ENCODE results near the gene EIPR1. TPM values are rescaled to one million over a fixed set of nuclear protein-coding genes. Genes with fewer than 3 reads are reported as not detected.

Gene EIPR1
- polyA plus RNA-seq, 2 of the 4 experiments (the other 2 are of a cell fraction) = 55.0 to 65.0 TPM

DNA sequence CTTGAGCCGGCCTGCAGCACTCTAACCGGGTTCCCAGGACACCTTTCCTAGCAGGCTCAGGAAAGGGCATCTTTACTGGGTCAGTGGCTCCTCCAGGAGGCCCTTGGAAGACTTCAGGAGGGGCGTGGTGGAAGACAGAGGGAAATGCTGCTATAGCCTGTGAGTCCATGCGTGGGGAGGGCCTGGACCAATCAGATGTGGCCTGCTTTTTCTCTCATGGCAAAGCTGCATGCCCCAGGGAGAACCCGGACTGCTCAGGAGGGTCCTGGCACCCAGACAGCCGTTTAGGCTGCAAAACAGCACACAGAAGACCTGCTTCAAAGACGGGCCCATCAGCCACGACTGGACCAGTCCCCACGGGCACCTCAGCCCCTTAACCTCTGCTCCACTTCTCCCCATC, 84.4 kb downstream of the EIPR1 start (continued):
- TF ChIP-seq ZC3H11A (IDR thresholded peaks at IDR 0.05) = no peak

DNA sequence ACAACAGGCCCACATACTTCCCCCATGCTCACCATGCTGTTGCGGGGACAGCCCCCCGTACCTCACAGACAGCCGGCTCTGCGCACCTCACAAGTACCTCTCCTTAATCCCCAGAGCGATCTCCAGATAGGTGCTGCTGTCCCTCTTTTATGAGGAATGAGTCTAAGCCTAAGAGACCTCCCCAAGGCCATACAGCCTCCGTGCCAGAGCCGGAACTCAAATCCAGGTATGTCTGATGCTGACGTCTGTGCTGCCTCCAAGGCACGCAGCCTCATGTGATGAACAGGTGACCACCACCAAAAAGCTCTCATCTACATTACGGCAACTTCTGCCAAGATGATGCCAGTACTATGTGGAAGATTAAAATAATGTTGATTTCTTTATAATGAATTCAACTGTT, 85.2 kb downstream of the EIPR1 start:
- no peak overlapping the region for H3K4me3 ChIP-seq
- TF ChIP-seq SMC3 (IDR thresholded peaks at IDR 0.05) (no peak), ZFP36 (IDR thresholded peaks at IDR 0.05; ENCODE audit: borderline replicate concordance, partially characterized antibody) (no peak), FOSB (CRISPR knock-in tag; IDR thresholded peaks at IDR 0.05) (no peak), EHMT2 (IDR thresholded peaks at IDR 0.05; ENCODE audit: low read depth) (no peak), FOXS1 (CRISPR knock-in tag; IDR thresholded peaks at IDR 0.05) (no peak), CHD4 (IDR thresholded peaks at IDR 0.05; ENCODE audit: borderline replicate concordance) (no peak), NR3C1 (IDR thresholded peaks at IDR 0.05) (no peak), POLR2A (IDR thresholded peaks at IDR 0.05; ENCODE audit: low read length) (no peak), POLR2AphosphoS2 (conservative IDR thresholded peaks at IDR 0.05; ENCODE audit: low read length) (no peak), HOXB13 (CRISPR knock-in tag; IDR thresholded peaks at IDR 0.05; ENCODE audit: low read depth) (no peak), HEYL (CRISPR knock-in tag; IDR thresholded peaks at IDR 0.05) (no peak)
- TF ChIP-seq, protein P1, sequence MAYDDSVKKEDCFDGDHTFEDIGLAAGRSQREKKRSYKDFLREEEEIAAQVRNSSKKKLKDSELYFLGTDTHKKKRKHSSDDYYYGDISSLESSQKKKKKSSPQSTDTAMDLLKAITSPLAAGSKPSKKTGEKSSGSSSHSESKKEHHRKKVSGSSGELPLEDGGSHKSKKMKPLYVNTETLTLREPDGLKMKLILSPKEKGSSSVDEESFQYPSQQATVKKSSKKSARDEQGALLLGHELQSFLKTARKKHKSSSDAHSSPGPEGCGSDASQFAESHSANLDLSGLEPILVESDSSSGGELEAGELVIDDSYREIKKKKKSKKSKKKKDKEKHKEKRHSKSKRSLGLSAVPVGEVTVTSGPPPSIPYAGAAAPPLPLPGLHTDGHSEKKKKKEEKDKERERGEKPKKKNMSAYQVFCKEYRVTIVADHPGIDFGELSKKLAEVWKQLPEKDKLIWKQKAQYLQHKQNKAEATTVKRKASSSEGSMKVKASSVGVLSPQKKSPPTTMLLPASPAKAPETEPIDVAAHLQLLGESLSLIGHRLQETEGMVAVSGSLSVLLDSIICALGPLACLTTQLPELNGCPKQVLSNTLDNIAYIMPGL (CRISPR knock-in tag; IDR thresholded peaks at IDR 0.05; ENCODE audit: borderline replicate concordance) = no peak
- TF ChIP-seq, protein P2, sequence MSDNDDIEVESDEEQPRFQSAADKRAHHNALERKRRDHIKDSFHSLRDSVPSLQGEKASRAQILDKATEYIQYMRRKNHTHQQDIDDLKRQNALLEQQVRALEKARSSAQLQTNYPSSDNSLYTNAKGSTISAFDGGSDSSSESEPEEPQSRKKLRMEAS (IDR thresholded peaks at IDR 0.05) = no peak
- TF ChIP-seq, protein P3, sequence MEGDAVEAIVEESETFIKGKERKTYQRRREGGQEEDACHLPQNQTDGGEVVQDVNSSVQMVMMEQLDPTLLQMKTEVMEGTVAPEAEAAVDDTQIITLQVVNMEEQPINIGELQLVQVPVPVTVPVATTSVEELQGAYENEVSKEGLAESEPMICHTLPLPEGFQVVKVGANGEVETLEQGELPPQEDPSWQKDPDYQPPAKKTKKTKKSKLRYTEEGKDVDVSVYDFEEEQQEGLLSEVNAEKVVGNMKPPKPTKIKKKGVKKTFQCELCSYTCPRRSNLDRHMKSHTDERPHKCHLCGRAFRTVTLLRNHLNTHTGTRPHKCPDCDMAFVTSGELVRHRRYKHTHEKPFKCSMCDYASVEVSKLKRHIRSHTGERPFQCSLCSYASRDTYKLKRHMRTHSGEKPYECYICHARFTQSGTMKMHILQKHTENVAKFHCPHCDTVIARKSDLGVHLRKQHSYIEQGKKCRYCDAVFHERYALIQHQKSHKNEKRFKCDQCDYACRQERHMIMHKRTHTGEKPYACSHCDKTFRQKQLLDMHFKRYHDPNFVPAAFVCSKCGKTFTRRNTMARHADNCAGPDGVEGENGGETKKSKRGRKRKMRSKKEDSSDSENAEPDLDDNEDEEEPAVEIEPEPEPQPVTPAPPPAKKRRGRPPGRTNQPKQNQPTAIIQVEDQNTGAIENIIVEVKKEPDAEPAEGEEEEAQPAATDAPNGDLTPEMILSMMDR (IDR thresholded peaks at IDR 0.05) = no peak
- TF ChIP-seq, protein P4, sequence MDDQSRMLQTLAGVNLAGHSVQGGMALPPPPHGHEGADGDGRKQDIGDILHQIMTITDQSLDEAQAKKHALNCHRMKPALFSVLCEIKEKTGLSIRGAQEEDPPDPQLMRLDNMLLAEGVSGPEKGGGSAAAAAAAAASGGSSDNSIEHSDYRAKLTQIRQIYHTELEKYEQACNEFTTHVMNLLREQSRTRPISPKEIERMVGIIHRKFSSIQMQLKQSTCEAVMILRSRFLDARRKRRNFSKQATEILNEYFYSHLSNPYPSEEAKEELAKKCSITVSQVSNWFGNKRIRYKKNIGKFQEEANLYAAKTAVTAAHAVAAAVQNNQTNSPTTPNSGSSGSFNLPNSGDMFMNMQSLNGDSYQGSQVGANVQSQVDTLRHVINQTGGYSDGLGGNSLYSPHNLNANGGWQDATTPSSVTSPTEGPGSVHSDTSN (IDR thresholded peaks at IDR 0.05) = no peak
- TF ChIP-seq, protein P5, sequence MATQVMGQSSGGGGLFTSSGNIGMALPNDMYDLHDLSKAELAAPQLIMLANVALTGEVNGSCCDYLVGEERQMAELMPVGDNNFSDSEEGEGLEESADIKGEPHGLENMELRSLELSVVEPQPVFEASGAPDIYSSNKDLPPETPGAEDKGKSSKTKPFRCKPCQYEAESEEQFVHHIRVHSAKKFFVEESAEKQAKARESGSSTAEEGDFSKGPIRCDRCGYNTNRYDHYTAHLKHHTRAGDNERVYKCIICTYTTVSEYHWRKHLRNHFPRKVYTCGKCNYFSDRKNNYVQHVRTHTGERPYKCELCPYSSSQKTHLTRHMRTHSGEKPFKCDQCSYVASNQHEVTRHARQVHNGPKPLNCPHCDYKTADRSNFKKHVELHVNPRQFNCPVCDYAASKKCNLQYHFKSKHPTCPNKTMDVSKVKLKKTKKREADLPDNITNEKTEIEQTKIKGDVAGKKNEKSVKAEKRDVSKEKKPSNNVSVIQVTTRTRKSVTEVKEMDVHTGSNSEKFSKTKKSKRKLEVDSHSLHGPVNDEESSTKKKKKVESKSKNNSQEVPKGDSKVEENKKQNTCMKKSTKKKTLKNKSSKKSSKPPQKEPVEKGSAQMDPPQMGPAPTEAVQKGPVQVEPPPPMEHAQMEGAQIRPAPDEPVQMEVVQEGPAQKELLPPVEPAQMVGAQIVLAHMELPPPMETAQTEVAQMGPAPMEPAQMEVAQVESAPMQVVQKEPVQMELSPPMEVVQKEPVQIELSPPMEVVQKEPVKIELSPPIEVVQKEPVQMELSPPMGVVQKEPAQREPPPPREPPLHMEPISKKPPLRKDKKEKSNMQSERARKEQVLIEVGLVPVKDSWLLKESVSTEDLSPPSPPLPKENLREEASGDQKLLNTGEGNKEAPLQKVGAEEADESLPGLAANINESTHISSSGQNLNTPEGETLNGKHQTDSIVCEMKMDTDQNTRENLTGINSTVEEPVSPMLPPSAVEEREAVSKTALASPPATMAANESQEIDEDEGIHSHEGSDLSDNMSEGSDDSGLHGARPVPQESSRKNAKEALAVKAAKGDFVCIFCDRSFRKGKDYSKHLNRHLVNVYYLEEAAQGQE (IDR thresholded peaks at IDR 0.05) = no peak
- H3K4me2 ChIP-seq = no peak overlapping the region
- no peak for DNase-seq (ENCODE audit: low read depth in 1 of 2, low spot score in 1 of 2)
- FAIRE-seq = no peak
- ChIA-PET CTCF (interaction anchor here (1.5 kb wide), 1 partner anchor 11 kb away, joined by 3 read pairs; no protein-coding TSS in a partner anchor), POLR2A (no interaction called here)
- no peaks in the 10 kb centered on the region for H3K9me3 ChIP-seq
- H3K27ac ChIP-seq = no peak overlapping the region
- WGBS (ENCODE audit: missing lambda C conversion rate) = 96% methylated on average over 9 of the region's 10 CpGs
- ATAC-seq = no peak
- peaks cover 14% of the 10 kb centered on the region for H3K4me1 ChIP-seq

DNA sequence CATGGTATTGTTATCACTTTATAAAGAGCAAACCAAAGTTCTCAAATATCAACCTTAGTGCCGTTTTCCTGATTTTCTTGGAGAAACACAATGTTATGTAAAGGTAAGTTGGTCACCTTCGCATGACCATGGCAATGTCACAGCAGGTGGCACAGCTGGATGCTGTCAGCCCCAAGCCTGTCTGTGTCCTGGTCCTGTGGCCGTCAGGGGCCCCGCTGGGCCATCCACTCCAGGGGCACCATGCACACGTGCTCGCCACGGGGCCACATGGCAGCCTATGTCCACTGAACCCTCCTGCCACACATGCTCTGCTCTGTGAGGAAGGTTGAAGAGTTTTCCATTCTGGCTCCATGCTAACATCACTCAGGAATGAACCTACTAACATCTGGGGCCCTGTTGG, 85.9 kb downstream of the EIPR1 start:
- POLR2A ChIA-PET = no interaction called here
- H3K4me1 ChIP-seq = peaks cover 14% of the 10 kb centered on the region
- FAIRE-seq (no peak), DNase-seq (ENCODE audit: low read depth in 1 of 2, low spot score in 1 of 2) (no peak), ATAC-seq (no peak)
- TF ChIP-seq TFCP2L1 (CRISPR knock-in tag; IDR thresholded peaks at IDR 0.05) = no peak
- TF ChIP-seq ZFP36 (IDR thresholded peaks at IDR 0.05; ENCODE audit: borderline replicate concordance, partially characterized antibody) = no peak
- TF ChIP-seq SREBF2 (IDR thresholded peaks at IDR 0.05) = no peak
- TF ChIP-seq SMC3 (IDR thresholded peaks at IDR 0.05) = no peak
- TF ChIP-seq, protein P1 (CRISPR knock-in tag; IDR thresholded peaks at IDR 0.05; ENCODE audit: borderline replicate concordance) = no peak
- TF ChIP-seq FOXS1 (CRISPR knock-in tag; IDR thresholded peaks at IDR 0.05) = no peak
- TF ChIP-seq RAD21 (conservative IDR thresholded peaks at IDR 0.05 in 1 of 2, IDR thresholded peaks at IDR 0.05 in 1 of 2) = no peak
- no peak for TF ChIP-seq JUN (IDR thresholded peaks at IDR 0.05)
- no peak for TF ChIP-seq BHLHE40 (IDR thresholded peaks at IDR 0.05; ENCODE audit: low read depth, low read length)
- no peak for TF ChIP-seq HOXB5 (CRISPR knock-in tag; IDR thresholded peaks at IDR 0.05)
- TF ChIP-seq, protein P6, sequence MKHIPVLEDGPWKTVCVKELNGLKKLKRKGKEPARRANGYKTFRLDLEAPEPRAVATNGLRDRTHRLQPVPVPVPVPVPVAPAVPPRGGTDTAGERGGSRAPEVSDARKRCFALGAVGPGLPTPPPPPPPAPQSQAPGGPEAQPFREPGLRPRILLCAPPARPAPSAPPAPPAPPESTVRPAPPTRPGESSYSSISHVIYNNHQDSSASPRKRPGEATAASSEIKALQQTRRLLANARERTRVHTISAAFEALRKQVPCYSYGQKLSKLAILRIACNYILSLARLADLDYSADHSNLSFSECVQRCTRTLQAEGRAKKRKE (CRISPR knock-in tag; IDR thresholded peaks at IDR 0.05; ENCODE audit: low read depth) = no peak
- TF ChIP-seq JUNB (IDR thresholded peaks at IDR 0.05) = no peak
- no peak overlapping the region for H3K27ac ChIP-seq
- H3K4me3 ChIP-seq = no peak overlapping the region
- no peak overlapping the region for H3K4me2 ChIP-seq
- CTCF ChIA-PET = no interaction called here
- WGBS (ENCODE audit: missing lambda C conversion rate) = 96% methylated on average over 7 of the region's 7 CpGs
- no peaks in the 10 kb centered on the region for H3K9me3 ChIP-seq
